HG02973 (cell line): ENCODE measurements around the gene ADAM11.

Experiments used
- ATAC-seq: cut with Tn5 transposase; IDR thresholded peaks from one replicate; pipeline ENCODE4 v1.9.1; 2021; ENCODE audit warnings: moderate library complexity; ENCODE audit not compliant: unreplicated experiment

The ADAM11 gene

DNA sequence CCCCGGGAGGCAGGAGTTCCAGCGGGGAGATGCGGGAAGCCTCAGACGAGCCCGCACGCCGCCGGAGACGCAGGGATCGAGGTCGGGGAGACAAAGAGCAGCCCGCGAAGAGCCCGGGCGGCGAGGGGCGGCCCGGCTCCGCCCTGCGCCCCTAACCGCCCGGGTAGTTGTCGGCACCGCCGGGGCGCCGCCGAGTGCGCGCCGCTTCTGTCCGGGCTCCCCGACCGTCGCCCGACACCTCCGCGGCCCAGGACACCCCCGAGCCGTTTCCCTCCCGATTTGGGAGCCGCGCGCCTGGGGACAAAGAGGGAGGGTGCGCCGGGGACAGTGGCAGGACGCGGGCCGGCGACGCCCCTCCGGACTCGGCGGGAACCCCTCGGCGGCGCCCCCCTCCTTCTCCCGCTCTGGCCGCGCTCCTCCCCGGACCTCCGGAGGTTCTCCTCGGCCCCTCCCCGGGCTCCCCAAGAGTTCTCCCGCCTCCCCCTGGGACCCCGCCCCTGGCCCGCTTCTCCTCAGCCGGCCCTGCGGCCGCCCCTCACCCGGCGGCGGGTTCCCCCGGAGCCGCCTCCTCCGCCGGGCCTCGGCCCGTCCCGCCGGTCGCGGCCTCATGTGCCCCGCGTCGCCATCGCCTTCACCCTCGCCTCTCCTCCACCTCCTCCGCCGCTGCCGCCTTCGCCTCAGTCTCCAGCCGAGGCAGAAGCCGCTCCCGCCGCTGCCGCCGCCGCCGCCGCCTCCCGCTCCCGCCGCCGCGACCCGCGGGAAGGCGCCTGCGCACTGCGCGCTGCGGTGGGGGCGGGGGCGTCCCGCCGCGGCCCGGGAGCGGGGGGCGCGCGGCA lies 71.0 kb downstream of the ADAM11 start, which contains the start of gene GJC1:
GJC1 (minus strand) TSS at position 765 of the 836 bp plus-strand sequence. CDS start 24,470 bp downstream, outside the sequence.
- no peak for ATAC-seq

DNA sequence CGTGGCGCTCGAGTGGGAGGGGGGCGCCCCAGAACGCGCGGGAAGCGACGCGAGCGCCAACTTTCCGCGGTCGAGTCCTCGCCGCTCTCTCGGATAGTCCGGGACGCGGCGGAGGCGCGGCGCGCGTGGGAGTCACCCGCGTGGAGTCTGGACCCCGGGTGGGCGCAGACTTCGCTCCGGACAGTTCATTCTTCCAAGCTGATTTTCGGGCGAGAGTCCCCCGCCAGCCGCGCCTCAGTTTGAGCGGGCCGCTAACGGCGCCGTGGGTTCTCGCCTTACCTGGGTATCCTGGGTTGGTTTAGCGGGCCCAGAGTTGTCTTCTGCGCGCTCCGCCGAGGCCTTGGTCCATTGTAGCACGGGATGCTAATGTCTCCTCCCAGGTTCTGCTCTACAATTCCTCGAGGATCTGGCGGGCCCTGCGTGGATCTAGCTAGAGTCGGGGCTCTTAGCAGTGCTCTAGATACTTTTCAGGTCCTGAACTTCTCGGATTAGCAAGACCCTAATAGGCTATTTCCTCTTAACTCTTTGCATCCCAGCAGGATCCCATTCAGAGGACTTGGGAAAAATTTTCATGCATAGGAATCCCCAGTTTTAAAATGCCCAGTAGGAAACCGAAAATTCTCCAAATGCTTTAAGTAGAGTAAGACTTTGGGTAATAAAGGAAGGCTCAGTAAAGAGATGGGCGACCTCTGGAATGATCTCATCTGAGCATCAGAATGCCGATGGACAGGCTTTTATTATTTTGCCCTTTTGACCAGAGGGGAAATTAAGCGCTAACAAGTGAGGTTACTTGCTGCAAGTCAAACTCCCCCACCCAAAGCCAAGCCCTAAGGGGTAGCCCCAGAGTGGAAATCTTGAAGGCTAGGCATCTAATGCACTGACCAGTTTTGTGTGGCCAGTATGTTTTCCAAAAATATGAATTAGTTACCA lies 71.8 kb downstream of the ADAM11 start:
- ATAC-seq, result no peak

DNA sequence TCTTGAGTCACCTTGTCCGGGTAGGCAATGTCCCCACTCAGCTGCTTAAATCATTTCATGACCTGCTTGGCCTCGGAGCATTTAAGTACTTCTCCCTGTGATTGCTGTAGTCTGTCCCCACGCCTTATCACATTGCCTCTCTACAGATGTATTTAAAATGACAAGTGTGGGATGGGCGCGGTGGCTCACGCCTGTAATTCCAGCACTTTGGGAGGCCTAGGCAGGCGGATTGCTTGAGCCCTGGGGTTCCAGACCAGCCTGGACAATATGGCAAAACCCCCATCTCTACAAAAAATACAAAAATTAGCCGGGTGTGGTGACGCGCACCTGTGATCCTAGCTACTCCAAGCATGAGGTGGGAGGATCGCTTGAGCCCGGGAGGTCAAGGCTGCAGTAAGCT lies 72.6 kb downstream of the ADAM11 start:
- no peak for ATAC-seq
